Measurements from ENCODE around the gene FREM2.

Gene FREM2

DNA sequence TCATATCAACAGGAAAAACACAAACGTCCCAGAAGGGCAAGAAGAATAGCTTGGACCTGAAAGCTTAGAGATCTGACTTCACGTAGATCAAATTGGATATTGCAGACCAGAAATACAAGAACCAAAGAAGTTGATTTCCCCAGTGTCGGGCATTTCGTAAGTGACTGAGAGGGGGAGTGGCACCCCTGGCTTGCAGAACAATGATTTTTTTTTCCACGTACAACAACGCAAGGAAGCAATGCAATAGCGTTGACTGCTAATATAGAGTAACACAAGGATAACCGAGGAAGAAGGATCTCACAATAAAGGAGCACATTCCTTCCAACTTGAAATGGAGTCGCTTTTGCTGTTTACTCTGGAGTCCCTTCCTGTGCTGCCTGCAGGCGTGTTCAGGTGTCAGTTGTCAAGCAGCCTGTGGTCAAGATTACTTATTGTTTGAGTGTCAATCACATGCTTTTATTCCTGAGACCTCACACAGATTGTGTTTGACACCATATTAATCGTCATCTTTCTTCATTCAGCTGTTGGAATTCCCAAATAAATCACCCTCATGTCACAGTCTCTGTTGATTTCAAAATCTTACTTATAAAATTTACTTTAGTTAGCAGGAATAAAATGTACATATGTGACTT is 139.4 kb downstream of the FREM2 start:
- DNase-seq (ENCODE audit: low read depth) = no peak

GRCh38 chr13:38830442-38831045 is 143.7 kb downstream of the FREM2 start:
- DNase-seq (ENCODE audit: low read depth) = no peak

DNA sequence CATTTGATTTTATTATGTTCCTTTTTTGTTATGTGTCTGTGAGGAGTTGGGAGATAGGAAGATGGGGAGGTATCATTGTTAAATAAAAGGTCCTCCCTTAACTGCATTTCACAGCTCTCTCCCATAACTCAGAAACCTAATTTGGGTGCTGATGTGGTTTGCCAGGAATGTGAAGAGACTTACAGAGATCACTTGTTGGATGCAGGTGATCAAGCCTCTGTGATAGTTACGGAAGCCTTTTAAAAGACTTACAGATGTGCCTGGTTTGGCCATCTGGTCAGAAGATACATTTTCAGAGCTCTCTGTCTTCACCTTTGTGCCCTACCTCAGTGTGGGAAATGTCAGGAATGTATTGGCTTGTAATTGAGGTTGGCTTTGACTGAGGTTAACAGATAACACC is 157.7 kb downstream of the FREM2 start:
- no peak for DNase-seq (ENCODE audit: low read depth)

GRCh38 chr13:38848360-38848759 is 161.5 kb downstream of the FREM2 start:
- DNase-seq (ENCODE audit: low read depth) = no peak

DNA sequence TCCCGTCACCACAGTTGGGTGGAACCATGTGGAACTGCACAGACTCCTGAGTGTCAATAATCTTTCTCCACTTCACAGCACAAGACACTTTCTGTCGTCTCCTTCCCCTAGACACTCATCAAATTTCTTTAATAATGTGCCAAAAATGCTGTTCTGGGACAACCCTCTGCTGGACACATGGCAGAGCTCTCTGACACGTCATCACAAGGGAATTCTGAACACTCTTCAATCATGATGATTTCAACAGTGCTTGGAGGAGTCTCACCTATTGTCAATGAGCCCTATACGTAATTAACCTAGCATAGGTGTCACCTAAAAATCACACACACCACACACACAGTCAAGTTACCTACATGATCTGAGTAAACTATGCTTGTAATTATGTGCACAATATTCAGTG is 162.4 kb downstream of the FREM2 start:
- DNase-seq (ENCODE audit: low read depth) = no peak

- no peak for DNase-seq (ENCODE audit: low read depth)
Observed at GRCh38 chr13:38850868-38851626, 164.2 kb downstream of the FREM2 start.

DNA sequence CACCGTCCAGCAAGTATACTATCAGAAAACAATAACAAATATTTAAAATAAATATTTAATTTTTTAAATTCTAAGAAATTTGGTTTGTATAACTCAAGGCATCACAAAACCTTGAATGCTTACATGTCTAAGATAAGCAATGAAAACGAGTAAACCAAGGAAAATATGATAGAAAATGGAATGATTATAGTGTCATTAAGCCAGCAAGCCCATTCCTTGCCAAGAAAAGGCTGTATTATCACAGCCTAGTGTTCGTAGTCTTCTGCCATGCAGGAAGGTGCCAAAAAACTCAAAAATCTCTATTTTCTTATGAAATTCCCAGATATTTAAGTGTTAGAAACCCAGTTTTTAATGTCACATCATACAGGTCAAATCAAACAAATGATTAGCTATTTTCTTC is 167.3 kb downstream of the FREM2 start:
- DNase-seq (ENCODE audit: low read depth) = no peak

DNA sequence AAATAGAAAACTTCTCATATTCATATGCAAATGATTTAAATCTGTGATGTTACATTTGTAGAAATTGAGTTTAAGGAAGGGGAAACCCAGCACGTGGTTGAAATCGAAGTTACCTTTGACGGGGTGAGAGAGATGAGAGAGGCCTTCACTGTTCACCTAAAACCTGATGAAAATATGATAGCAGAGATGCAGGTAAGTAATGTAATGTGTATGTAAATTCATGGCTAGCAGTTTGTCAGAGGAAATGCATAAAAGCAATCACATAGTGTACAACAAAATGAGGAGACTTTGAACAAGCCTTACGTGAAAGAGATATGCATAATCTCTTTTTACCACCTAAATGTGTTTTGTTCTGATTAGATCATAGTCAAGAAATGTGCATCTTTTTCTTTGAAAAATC is 169.2 kb downstream of the FREM2 start:
- DNase-seq (ENCODE audit: low read depth) = no peak

DNA sequence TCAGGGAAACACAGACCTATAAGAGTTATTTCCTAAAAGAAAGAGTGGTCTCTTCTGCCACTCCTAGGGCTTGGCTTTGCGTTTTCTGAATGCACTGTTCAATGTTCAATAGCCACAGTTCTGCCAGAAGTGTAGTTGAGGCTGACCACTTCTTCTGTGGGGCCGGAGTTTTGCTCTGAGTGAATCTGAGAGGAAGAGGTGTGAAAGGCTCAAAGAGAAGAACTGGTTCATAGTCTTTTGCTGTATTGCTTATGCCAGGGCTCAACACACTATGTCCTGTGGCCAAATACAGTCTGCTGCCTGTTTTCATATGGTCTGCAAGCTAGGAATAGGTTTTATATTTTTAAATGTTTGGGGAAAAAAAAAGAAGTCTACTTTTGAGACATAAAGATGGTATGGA is 175.6 kb downstream of the FREM2 start:
- no peak for DNase-seq (ENCODE audit: low read depth)

DNA sequence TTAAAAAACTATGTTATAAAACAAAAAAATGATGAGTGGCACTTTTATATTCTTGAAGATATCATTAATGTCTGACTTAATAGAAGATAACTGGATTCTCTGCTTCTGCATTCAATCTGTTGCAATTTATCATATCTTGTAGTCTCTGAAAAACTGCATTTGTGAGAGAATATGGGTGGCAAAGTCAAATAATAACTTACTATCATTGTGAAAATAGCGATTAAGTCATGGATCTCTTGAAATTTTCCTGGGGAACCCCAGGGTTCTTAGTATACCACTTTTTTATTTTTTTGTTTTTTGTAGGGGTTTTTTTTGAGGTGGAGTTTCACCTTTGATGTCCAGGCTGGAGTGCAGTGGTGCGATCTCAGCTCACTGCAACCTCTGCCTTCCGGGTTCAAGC is 176.7 kb downstream of the FREM2 start:
- no peak for DNase-seq (ENCODE audit: low read depth)

- no peak for DNase-seq (ENCODE audit: low read depth)
Observed at GRCh38 chr13:38866649-38867048, 179.8 kb downstream of the FREM2 start.

GRCh38 chr13:38868399-38868798 is 181.5 kb downstream of the FREM2 start:
- no peak for DNase-seq (ENCODE audit: low read depth)

DNA sequence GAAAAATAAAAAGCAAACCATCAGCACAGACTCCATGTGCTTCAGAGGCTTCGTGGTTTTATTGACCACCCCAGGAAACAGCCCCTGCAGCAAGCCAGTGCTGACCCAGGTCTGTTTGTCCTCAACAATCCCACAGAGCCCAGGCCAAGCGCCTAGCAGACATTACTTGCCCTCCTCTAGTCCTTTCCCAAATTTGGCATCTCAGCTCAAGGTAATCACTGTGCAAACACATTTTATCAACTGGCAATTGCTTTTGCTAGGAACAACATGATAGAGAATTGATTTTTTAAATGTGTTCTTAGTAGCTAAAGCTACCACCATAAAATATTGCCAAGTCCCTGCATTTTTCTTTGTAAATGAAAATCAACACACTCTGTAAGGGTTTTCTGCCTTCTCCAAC is 182.0 kb downstream of the FREM2 start:
- DNase-seq (ENCODE audit: low read depth) = no peak

GRCh38 chr13:38871275-38871674 is 184.4 kb downstream of the FREM2 start:
- DNase-seq (ENCODE audit: low read depth) = no peak

- DNase-seq (ENCODE audit: low read depth) = no peak
Observed at GRCh38 chr13:38872693-38873092, 185.8 kb downstream of the FREM2 start.

DNA sequence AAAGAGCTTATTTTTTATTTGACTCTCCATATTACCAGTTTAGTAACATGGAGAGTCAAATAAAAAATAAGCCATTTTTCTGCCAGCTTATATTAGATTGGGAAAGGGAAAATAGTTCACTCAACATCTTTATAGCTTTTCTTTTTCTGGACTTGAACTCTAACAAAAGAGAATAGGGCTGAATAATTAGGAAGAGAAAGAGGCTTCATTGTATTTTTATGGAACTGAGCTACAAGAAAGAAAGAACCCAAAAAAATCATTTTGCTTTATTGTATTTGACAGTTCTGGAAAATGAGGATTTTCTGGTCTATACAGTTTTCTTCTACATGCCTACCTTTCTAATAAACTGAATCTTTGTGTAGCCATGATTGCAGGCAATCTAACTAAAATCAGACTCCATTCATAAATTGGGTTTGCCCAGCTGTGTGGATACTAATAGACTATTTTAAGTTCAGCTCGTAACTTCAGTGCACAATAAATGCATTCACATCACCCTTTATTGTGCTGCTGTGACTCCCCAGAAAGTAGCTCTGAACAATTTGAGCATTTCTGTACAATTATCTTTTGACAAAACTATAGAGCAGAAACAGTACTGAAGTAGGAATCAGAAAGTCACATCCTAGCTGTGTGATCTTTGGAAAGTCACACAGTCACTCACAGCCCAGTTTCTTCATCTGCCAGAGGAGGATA is 188.5 kb downstream of the FREM2 start:
- DNase-seq (ENCODE audit: low read depth) = no peak

DNA sequence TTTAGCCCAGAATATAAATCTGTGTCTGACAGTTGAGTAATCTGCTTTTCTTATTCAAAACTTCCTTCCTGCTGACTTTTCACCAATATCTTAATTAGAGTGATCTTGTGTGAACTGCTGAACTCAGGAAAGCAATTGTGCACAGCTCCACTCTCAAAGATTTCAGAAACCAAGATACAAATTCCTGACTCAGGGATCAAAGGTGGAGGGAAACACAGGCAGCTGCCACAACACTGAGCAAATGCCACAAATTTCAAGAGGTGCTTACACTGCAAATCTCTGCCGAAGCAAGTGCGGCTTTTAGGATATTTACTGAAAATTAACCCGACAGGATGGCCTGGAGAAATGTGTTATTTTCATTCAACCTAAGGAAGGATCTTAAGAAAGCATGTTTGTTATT is 192.4 kb downstream of the FREM2 start:
- DNase-seq (ENCODE audit: low read depth) = no peak

- no peak for DNase-seq (ENCODE audit: low read depth)
Observed at GRCh38 chr13:38879786-38880185, 192.9 kb downstream of the FREM2 start.

- DNase-seq (ENCODE audit: low read depth) = no peak
Observed at GRCh38 chr13:38880397-38880796, 193.5 kb downstream of the FREM2 start.

- no peak for DNase-seq (ENCODE audit: low read depth)
Observed at GRCh38 chr13:38883783-38884182, 196.9 kb downstream of the FREM2 start.

GRCh38 chr13:38888309-38888708 is 201.4 kb downstream of the FREM2 start:
- DNase-seq (ENCODE audit: low read depth) = no peak

- no peak for DNase-seq (ENCODE audit: low read depth)
Observed at GRCh38 chr13:38895075-38895474, 208.2 kb downstream of the FREM2 start.

DNA sequence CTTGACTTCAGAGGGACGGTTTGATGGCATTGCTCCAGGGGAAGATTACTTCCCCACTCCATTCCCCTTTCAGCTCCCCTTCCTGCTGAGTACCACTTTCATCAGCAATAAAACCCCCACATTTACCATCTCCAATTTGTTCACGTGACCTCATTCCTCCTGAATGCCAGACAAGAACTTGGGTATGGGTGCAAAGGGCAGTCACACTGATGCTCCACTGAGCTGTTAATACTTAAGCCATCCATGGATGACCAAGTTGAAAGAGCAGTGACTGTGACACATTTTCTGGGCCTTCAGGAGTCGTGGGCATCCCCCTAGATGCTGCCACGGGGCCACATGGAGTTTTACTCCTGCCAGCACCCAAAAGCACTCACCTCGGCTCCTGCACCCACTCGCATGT is 210.6 kb downstream of the FREM2 start:
- DNase-seq (ENCODE audit: low read depth) = no peak
